HEK293 (cell line): ENCODE data around the gene SEC22C.

Source experiments
- CTCF ChIA-PET: fragments of 350-600 bp; formaldehyde crosslinking; extraction: SDS; loops from one replicate; lab custom pipeline; 2021; ENCODE audit warnings: antibody characterized with exemption; lab: Yijun Ruan, JAX
- POLR2A ChIA-PET: fragments of 300-600 bp; formaldehyde crosslinking; extraction: SDS; loops from one replicate; lab custom pipeline; 2020; ENCODE audit warnings: antibody characterized with exemption, inconsistent platforms; lab: Yijun Ruan, JAX
- H3K27ac ChIP-seq: fragments of 200-500 bp; sonication (Bioruptor generic); 2 replicates; pipeline ENCODE4 v1.5.1; 2014; ENCODE audit warnings: low read depth, low read length, control low read depth, inconsistent platforms; ENCODE audit errors: extremely low read depth
- H3K36me3 ChIP-seq, 2 experiments: fragments of 200-500 bp in 1 of 2; sonication (Bioruptor generic) in 1 of 2; 1 replicate in 1 of 2; 2 replicates in 1 of 2; pipeline ENCODE4 v1.5.1; 2014 to 2017; ENCODE audit warnings: inconsistent platforms in 2 of 2, low read length in 2 of 2; ENCODE audit not compliant: control insufficient read depth in 2 of 2, insufficient read depth in 1 of 2
- H3K4me1 ChIP-seq: fragments of 200-500 bp; sonication (Bioruptor generic); 2 replicates; pipeline ENCODE4 v1.5.1; 2014; ENCODE audit warnings: mild to moderate bottlenecking, low read length, inconsistent platforms; ENCODE audit not compliant: control insufficient read depth, insufficient read depth
- H3K4me3 ChIP-seq: 2 replicates; pipeline ENCODE4 v1.5.1; 2011; ENCODE audit warnings: low read depth, mild to moderate bottlenecking, control low read depth, low read length, moderate library complexity
- H3K9me3 ChIP-seq: fragments of 200-500 bp; sonication (Bioruptor generic); 2 replicates; pipeline ENCODE4 v1.5.1; 2014; ENCODE audit warnings: low read depth, low read length, inconsistent platforms; ENCODE audit not compliant: control insufficient read depth, insufficient read depth
- FEZF1 ChIP-seq: fragments of 450-650 bp; formaldehyde crosslinking; IDR thresholded peaks from 2 replicates; pipeline ENCODE4 v1.5.1; 2016; ENCODE audit warnings: missing biosample characterization, missing genetic modification characterization
- GLI2 ChIP-seq: fragments of 450-650 bp; formaldehyde crosslinking; IDR thresholded peaks from 2 replicates; pipeline ENCODE4; 2017; ENCODE audit warnings: missing biosample characterization, missing genetic modification characterization, low read depth, borderline replicate concordance
- KLF7 ChIP-seq: fragments of 450-650 bp; formaldehyde crosslinking; IDR thresholded peaks from 2 replicates; pipeline ENCODE4 v1.5.1; 2016; ENCODE audit warnings: missing biosample characterization, missing genetic modification characterization, borderline replicate concordance
- SCRT2 ChIP-seq: fragments of 450-650 bp; formaldehyde crosslinking; IDR thresholded peaks from 2 replicates; pipeline ENCODE4 v1.5.1; 2016; ENCODE audit warnings: missing biosample characterization, missing genetic modification characterization
- YY2 ChIP-seq: fragments of 450-650 bp; formaldehyde crosslinking; IDR thresholded peaks from 2 replicates; pipeline ENCODE4 v1.5.1; 2016; ENCODE audit warnings: missing biosample characterization, missing genetic modification characterization
- ZBTB1 ChIP-seq: fragments of 450-650 bp; formaldehyde crosslinking; IDR thresholded peaks from 2 replicates; pipeline ENCODE4 v1.5.1; 2016; ENCODE audit warnings: missing biosample characterization, missing genetic modification characterization
- ZNF138 ChIP-seq: fragments of 450-650 bp; formaldehyde crosslinking; IDR thresholded peaks from 2 replicates; pipeline ENCODE4 v1.5.1; 2016; ENCODE audit warnings: missing biosample characterization, missing genetic modification characterization, borderline replicate concordance
- ZNF169 ChIP-seq: fragments of 450-650 bp; formaldehyde crosslinking; IDR thresholded peaks from 2 replicates; pipeline ENCODE4 v1.5.1; 2016; ENCODE audit warnings: missing biosample characterization, missing genetic modification characterization
- ZNF248 ChIP-seq: fragments of 450-650 bp; formaldehyde crosslinking; IDR thresholded peaks from 2 replicates; pipeline ENCODE4 v1.5.1; 2017; ENCODE audit warnings: missing biosample characterization, missing genetic modification characterization
- ZNF292 ChIP-seq: fragments of 450-650 bp; formaldehyde crosslinking; IDR thresholded peaks from 2 replicates; pipeline ENCODE4 v1.5.1; 2016; ENCODE audit warnings: low read depth, missing biosample characterization, missing genetic modification characterization, borderline replicate concordance
- ZNF350 ChIP-seq: fragments of 450-650 bp; formaldehyde crosslinking; IDR thresholded peaks from 2 replicates; pipeline ENCODE4 v1.5.0; 2017; ENCODE audit warnings: missing biosample characterization, mild to moderate bottlenecking, missing genetic modification characterization
- ZNF521 ChIP-seq: fragments of 450-650 bp; formaldehyde crosslinking; IDR thresholded peaks from 2 replicates; pipeline ENCODE4 v1.5.1; 2017; ENCODE audit warnings: missing biosample characterization, mild to moderate bottlenecking, missing genetic modification characterization
- ZNF629 ChIP-seq: fragments of 450-650 bp; formaldehyde crosslinking; IDR thresholded peaks from 2 replicates; pipeline ENCODE4 v1.5.1; 2017; ENCODE audit warnings: missing biosample characterization, missing genetic modification characterization
- ZNF660 ChIP-seq: fragments of 450-650 bp; IDR thresholded peaks from 2 replicates; pipeline ENCODE4 v1.5.1; 2018; ENCODE audit warnings: missing biosample characterization, mild to moderate bottlenecking, missing genetic modification characterization
- ZNF837 ChIP-seq: fragments of 450-650 bp; formaldehyde crosslinking; IDR thresholded peaks from 2 replicates; pipeline ENCODE4 v1.5.1; 2016; ENCODE audit warnings: missing biosample characterization, missing genetic modification characterization
- TF ChIP-seq, protein P1 (sequence below): fragments of 450-650 bp; formaldehyde crosslinking; optimal IDR thresholded peaks from 2 replicates; pipeline ENCODE3; 2016; ENCODE audit warnings: missing biosample characterization, mild to moderate bottlenecking, missing genetic modification characterization
- TF ChIP-seq, protein P2 (sequence below): fragments of 450-650 bp; formaldehyde crosslinking; IDR thresholded peaks from 2 replicates; pipeline ENCODE4 v1.5.1; 2016; ENCODE audit warnings: missing biosample characterization, missing genetic modification characterization, borderline replicate concordance
- TF ChIP-seq, protein P3 (sequence below): fragments of 450-650 bp; IDR thresholded peaks from 2 replicates; pipeline ENCODE4 v1.5.1; 2018; ENCODE audit warnings: missing biosample characterization, mild to moderate bottlenecking, missing genetic modification characterization
- TF ChIP-seq, protein P4 (sequence below): fragments of 450-650 bp; formaldehyde crosslinking; IDR thresholded peaks from 2 replicates; pipeline ENCODE4 v1.5.1; 2016; ENCODE audit warnings: missing biosample characterization, missing genetic modification characterization

The SEC22C gene

DNA sequence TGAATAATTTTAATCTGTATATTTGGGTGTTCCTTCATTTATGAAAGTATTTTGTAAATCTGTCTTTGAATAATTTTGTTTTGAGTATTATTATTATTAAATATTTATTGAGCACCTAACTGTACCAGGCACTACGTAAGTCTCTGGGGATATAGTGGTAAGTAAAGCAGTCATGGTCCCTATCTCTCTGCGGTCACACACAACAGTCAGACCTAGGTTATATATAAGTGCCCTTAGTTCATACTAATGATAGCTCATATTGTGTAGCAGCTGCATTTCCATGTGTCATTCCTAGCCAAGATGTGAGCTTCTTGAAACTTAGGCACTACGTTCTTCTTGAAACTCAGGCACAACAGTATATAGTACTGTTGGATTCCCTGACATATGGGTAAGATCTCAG lies 31.2 kb upstream of the SEC22C start:
- Histone ChIP-seq H3K27ac (no peak overlapping the region), H3K9me3 (no peaks in the 10 kb centered on the region), H3K4me1 (no peaks in the 10 kb centered on the region), H3K4me3 (no peak overlapping the region), H3K36me3 (peaks cover 1 to 35% of the 10 kb centered on the region in 2 experiments; a peak in 2 of 3 replicates)
- ChIA-PET CTCF (interaction anchor here (0.6 to 1.2 kb wide), 6 partner anchors 10 to 312 kb away, joined by 3 to 5 read pairs (median 4); no protein-coding TSS in a partner anchor), POLR2A (interaction anchor here (1.2 kb wide), 1 partner anchor 12 kb away, joined by 6 read pairs; the partner anchor contains the start of gene NKTR)
- TF ChIP-seq ZBTB1 (tag by site-specific recombination) (no peak), YY2 (tag by site-specific recombination) (no peak), KLF7 (tag by site-specific recombination) (no peak), GLI2 (tag by site-specific recombination) (no peak), ZNF138 (no peak), ZNF629 (no peak), ZNF169 (tag by site-specific recombination) (no peak), ZNF837 (tag by site-specific recombination) (no peak), ZNF660 (no peak), ZNF248 (tag by site-specific recombination) (no peak), ZNF292 (tag by site-specific recombination) (no peak), ZNF521 (tag by site-specific recombination) (no peak), ZNF350 (no peak)
- TF ChIP-seq, protein P1, sequence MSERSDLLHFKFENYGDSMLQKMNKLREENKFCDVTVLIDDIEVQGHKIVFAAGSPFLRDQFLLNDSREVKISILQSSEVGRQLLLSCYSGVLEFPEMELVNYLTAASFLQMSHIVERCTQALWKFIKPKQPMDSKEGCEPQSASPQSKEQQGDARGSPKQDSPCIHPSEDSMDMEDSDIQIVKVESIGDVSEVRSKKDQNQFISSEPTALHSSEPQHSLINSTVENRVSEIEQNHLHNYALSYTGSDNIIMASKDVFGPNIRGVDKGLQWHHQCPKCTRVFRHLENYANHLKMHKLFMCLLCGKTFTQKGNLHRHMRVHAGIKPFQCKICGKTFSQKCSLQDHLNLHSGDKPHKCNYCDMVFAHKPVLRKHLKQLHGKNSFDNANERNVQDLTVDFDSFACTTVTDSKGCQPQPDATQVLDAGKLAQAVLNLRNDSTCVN (tag by site-specific recombination), result no peak
- TF ChIP-seq, protein P2, sequence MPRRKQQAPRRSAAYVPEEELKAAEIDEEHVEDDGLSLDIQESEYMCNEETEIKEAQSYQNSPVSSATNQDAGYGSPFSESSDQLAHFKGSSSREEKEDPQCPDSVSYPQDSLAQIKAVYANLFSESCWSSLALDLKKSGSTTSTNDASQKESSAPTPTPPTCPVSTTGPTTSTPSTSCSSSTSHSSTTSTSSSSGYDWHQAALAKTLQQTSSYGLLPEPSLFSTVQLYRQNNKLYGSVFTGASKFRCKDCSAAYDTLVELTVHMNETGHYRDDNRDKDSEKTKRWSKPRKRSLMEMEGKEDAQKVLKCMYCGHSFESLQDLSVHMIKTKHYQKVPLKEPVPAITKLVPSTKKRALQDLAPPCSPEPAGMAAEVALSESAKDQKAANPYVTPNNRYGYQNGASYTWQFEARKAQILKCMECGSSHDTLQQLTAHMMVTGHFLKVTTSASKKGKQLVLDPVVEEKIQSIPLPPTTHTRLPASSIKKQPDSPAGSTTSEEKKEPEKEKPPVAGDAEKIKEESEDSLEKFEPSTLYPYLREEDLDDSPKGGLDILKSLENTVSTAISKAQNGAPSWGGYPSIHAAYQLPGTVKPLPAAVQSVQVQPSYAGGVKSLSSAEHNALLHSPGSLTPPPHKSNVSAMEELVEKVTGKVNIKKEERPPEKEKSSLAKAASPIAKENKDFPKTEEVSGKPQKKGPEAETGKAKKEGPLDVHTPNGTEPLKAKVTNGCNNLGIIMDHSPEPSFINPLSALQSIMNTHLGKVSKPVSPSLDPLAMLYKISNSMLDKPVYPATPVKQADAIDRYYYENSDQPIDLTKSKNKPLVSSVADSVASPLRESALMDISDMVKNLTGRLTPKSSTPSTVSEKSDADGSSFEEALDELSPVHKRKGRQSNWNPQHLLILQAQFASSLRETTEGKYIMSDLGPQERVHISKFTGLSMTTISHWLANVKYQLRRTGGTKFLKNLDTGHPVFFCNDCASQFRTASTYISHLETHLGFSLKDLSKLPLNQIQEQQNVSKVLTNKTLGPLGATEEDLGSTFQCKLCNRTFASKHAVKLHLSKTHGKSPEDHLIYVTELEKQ, result no peak
- TF ChIP-seq, protein P3, sequence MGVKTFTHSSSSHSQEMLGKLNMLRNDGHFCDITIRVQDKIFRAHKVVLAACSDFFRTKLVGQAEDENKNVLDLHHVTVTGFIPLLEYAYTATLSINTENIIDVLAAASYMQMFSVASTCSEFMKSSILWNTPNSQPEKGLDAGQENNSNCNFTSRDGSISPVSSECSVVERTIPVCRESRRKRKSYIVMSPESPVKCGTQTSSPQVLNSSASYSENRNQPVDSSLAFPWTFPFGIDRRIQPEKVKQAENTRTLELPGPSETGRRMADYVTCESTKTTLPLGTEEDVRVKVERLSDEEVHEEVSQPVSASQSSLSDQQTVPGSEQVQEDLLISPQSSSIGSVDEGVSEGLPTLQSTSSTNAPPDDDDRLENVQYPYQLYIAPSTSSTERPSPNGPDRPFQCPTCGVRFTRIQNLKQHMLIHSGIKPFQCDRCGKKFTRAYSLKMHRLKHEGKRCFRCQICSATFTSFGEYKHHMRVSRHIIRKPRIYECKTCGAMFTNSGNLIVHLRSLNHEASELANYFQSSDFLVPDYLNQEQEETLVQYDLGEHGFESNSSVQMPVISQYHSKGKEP, result no peak
- TF ChIP-seq, protein P4, sequence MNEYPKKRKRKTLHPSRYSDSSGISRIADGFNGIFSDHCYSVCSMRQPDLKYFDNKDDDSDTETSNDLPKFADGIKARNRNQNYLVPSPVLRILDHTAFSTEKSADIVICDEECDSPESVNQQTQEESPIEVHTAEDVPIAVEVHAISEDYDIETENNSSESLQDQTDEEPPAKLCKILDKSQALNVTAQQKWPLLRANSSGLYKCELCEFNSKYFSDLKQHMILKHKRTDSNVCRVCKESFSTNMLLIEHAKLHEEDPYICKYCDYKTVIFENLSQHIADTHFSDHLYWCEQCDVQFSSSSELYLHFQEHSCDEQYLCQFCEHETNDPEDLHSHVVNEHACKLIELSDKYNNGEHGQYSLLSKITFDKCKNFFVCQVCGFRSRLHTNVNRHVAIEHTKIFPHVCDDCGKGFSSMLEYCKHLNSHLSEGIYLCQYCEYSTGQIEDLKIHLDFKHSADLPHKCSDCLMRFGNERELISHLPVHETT, result no peak

DNA sequence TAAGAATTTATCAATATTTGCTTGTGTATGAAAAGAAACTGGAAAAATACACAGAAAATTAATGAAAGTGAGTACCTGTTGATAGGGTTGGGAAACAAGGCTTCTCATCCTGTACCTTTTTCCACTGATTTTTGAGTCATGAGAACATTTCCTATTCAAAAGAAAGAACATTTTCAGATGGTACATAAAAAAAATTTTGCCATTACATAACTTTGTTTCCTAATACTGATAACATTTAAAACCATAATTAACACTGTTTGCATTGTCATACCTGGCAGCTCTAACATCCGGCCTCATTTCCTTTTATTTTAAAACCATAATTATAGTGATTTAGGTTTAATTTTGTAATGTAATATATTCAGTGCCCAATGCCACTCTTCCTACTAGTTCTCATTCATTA lies 30.4 kb upstream of the SEC22C start:
- Histone ChIP-seq H3K36me3 (peaks cover 4 to 35% of the 10 kb centered on the region in 2 experiments; a peak in 2 of 3 replicates), H3K4me3 (no peak overlapping the region), H3K27ac (no peak overlapping the region), H3K4me1 (no peaks in the 10 kb centered on the region), H3K9me3 (no peaks in the 10 kb centered on the region)
- CTCF ChIA-PET, result interaction anchor here (0.9 to 1.2 kb wide), 3 partner anchors 29 to 48 kb away, joined by 3 to 4 read pairs (median 4); no protein-coding TSS in a partner anchor
- POLR2A ChIA-PET, result no interaction called here
- TF ChIP-seq FEZF1 (tag by site-specific recombination), result no peak
- peak; percentile 49 for TF ChIP-seq SCRT2 (tag by site-specific recombination)
- TF ChIP-seq, all 188 proteins: peak for 1
